H1 (cell line): Measurements from ENCODE around the gene CTTNBP2.

Experiments used
- BCL11A ChIP-seq, 2 experiments: IDR thresholded peaks; one replicate each; pipeline ENCODE4 v1.6.1; 2011; ENCODE audit warnings: low read depth in 2 of 2, low read length in 2 of 2, mild to moderate bottlenecking in 2 of 2
- CEBPB ChIP-seq: IDR thresholded peaks from 2 replicates; pipeline ENCODE4 v1.6.1; 2012; ENCODE audit warnings: low read depth, low read length
- CTCF ChIP-seq, 3 experiments: IDR thresholded peaks; 1 replicate in 2 of 3; 2 replicates in 1 of 3; pipeline versions ENCODE4 v1.5.1 to v1.6.1; 2011; ENCODE audit warnings: low read length in 3 of 3, mild to moderate bottlenecking in 3 of 3, inconsistent platforms in 2 of 3, low read depth in 1 of 3, moderate library complexity in 1 of 3; ENCODE audit not compliant: insufficient read depth in 1 of 3; ENCODE audit errors: control extremely low read depth in 1 of 3
- EZH2 ChIP-seq: fragments of 200-600 bp; sonication (generic); IDR thresholded peaks from 2 replicates; pipeline ENCODE4 v1.7.1; 2012; ENCODE audit warnings: low read depth, mild to moderate bottlenecking, moderate library complexity, low read length, inconsistent platforms; ENCODE audit not compliant: severe bottlenecking
- GABPA ChIP-seq: IDR thresholded peaks from 2 replicates; pipeline ENCODE4 v1.6.1; 2011; ENCODE audit warnings: mild to moderate bottlenecking, low read length, moderate library complexity, borderline replicate concordance; ENCODE audit not compliant: insufficient read depth
- POLR2A ChIP-seq, 2 experiments: IDR thresholded peaks; 1 replicate in 1 of 2; 2 replicates in 1 of 2; pipeline ENCODE4 v1.6.1; 2011; ENCODE audit warnings: low read depth in 2 of 2, low read length in 2 of 2, mild to moderate bottlenecking in 2 of 2; ENCODE audit errors: control extremely low read depth in 1 of 2
- POLR2AphosphoS5 ChIP-seq: IDR thresholded peaks from 2 replicates; pipeline ENCODE4 v1.6.1; 2011; ENCODE audit warnings: low read depth, low read length
- RFX5 ChIP-seq: IDR thresholded peaks from 2 replicates; pipeline ENCODE4 v1.6.1; 2011; ENCODE audit warnings: low read depth, low read length, improper control_type of control experiment, borderline replicate concordance
- SP1 ChIP-seq: IDR thresholded peaks from 2 replicates; pipeline ENCODE4 v1.6.1; 2011; ENCODE audit warnings: low read depth, low read length
- SP2 ChIP-seq: IDR thresholded peaks from 2 replicates; pipeline ENCODE4 v1.6.1; 2012; ENCODE audit warnings: mild to moderate bottlenecking, low read length, inconsistent platforms
- TCF12 ChIP-seq: IDR thresholded peaks from 2 replicates; pipeline ENCODE4 v1.6.1; 2011; ENCODE audit warnings: low read depth, mild to moderate bottlenecking, low read length
- YY1 ChIP-seq: IDR thresholded peaks from 2 replicates; pipeline ENCODE4 v1.6.1; 2011; ENCODE audit warnings: low read depth, mild to moderate bottlenecking, low read length

GRCh38 chr7:117673839-117674238, 199.4 kb downstream of the CTTNBP2 start:
- no peak for TF ChIP-seq CTCF (IDR thresholded peaks at IDR 0.05; ENCODE audit: control extremely low read depth in 1 of 3, insufficient read depth in 1 of 3, low read depth in 1 of 3, low read length in 3 of 3)
- no peak for TF ChIP-seq GABPA
- no peak for TF ChIP-seq SP1
- TF ChIP-seq BCL11A (IDR thresholded peaks at IDR 0.05; ENCODE audit: low read depth in 2 of 2, low read length in 2 of 2), result no peak
- no peak for TF ChIP-seq RFX5
- TF ChIP-seq YY1, result no peak
- no peak for TF ChIP-seq POLR2A (IDR thresholded peaks at IDR 0.05; ENCODE audit: control extremely low read depth in 1 of 2, low read depth in 2 of 2, low read length in 2 of 2)
- TF ChIP-seq CEBPB, result no peak
- TF ChIP-seq EZH2, result no peak
- no peak for TF ChIP-seq TCF12
- no peak for TF ChIP-seq POLR2AphosphoS5
- TF ChIP-seq SP2, result no peak
